ENCODE results near the gene IMMP2L. TPM values are rescaled to one million over a fixed set of nuclear protein-coding genes. Genes with fewer than 3 reads are reported as not detected.

The IMMP2L gene
- total RNA-seq, 2 donors from 2014 or later: 13.1 to 22.7 TPM

DNA sequence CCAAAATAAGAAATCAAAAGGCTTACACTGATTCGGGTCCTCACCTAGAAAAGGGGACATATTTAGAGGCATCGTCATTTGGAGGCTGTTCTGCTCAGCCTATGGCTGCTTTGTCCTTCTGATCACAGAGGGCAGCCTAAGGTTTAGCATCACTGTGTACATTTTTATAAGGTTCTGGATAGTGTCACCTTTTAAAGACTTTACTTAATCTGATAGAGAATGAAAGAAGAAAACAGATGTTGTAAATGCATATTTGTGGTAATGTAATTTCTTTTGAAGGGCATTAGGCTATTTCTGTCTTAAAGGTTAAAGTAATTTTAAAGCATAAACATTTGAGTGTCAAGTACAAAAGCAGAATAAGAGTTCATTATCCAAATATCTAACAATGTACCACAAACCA, 916.7 kb downstream of the IMMP2L start:
- TF ChIP-seq, protein P1, sequence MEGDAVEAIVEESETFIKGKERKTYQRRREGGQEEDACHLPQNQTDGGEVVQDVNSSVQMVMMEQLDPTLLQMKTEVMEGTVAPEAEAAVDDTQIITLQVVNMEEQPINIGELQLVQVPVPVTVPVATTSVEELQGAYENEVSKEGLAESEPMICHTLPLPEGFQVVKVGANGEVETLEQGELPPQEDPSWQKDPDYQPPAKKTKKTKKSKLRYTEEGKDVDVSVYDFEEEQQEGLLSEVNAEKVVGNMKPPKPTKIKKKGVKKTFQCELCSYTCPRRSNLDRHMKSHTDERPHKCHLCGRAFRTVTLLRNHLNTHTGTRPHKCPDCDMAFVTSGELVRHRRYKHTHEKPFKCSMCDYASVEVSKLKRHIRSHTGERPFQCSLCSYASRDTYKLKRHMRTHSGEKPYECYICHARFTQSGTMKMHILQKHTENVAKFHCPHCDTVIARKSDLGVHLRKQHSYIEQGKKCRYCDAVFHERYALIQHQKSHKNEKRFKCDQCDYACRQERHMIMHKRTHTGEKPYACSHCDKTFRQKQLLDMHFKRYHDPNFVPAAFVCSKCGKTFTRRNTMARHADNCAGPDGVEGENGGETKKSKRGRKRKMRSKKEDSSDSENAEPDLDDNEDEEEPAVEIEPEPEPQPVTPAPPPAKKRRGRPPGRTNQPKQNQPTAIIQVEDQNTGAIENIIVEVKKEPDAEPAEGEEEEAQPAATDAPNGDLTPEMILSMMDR (IDR thresholded peaks at IDR 0.05): no peak
- Histone ChIP-seq H3K27ac (no peak overlapping the region), H3K27me3 (replicated peaks; ENCODE audit: insufficient read depth) (no peaks in the 10 kb centered on the region), H3K4me1 (ENCODE audit: control insufficient read depth in 1 of 2, low read depth in 2 of 2) (no peaks in the 10 kb centered on the region), H3K9me3 (no peaks in the 10 kb centered on the region), H3K4me3 (no peak overlapping the region), H3K36me3 (no peaks in the 10 kb centered on the region)
- DNase-seq (ENCODE audit: low spot score) (no peak), ATAC-seq (ENCODE audit: insufficient number of reproducible peaks, low FRiP score, low read depth) (no peak)

DNA sequence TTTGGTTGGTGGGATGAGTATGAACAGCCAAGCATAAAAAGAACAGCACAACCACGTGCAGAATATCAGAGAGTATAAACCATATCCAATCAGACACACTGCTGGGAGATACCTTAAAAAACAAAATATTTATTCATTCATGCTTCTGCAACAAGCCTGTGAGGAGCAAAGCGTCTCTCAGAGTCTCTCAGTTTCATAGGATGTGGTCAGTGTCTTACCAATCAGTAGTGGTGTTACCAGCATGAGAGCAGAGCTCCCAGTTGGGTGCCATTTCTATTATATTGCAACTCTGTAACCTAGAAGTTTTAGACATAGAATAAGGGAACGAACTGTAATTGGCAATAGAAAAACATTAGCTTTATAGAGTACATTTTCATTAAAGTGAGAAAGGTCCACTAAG, 917.2 kb downstream of the IMMP2L start:
- Histone ChIP-seq H3K9me3 (no peaks in the 10 kb centered on the region), H3K27me3 (replicated peaks; ENCODE audit: insufficient read depth) (no peaks in the 10 kb centered on the region), H3K27ac (no peak overlapping the region), H3K4me3 (no peak overlapping the region), H3K36me3 (no peaks in the 10 kb centered on the region), H3K4me1 (ENCODE audit: control insufficient read depth in 1 of 2, low read depth in 2 of 2) (no peaks in the 10 kb centered on the region)
- TF ChIP-seq, protein P1 (IDR thresholded peaks at IDR 0.05): no peak
- no peak for ATAC-seq (ENCODE audit: insufficient number of reproducible peaks, low FRiP score, low read depth)
- DNase-seq (ENCODE audit: low spot score): no peak

DNA sequence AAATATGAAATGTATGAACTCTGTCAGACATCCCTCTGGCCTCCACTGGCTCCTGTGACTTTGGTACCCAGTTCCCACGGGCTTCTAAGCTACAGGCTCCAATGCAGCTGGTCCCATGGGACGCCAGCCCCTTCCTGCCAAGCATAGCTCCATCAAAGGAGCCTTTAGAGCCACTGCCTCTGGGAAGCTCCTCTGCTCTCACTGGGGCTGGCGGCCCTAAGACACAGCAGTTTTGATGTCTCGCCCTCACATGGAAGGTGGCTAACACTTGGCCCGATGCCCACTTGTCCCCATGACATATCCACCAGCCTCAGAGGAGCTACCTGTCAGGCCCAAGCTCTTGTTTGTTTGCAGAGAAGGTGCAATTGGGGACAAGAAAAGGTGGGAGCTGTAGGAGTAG, 925.0 kb downstream of the IMMP2L start:
- H3K4me1 ChIP-seq (ENCODE audit: control insufficient read depth in 1 of 2, low read depth in 2 of 2): no peaks in the 10 kb centered on the region
- H3K27me3 ChIP-seq (replicated peaks; ENCODE audit: insufficient read depth): no peaks in the 10 kb centered on the region
- ATAC-seq (ENCODE audit: insufficient number of reproducible peaks, low FRiP score, low read depth) (no peak), DNase-seq (ENCODE audit: low spot score) (no peak)
- H3K27ac ChIP-seq: no peak overlapping the region
- H3K9me3 ChIP-seq: peaks cover 5% of the 10 kb centered on the region
- no peak overlapping the region for H3K4me3 ChIP-seq
- H3K36me3 ChIP-seq: no peaks in the 10 kb centered on the region
- TF ChIP-seq, protein P1 (IDR thresholded peaks at IDR 0.05): no peak

DNA sequence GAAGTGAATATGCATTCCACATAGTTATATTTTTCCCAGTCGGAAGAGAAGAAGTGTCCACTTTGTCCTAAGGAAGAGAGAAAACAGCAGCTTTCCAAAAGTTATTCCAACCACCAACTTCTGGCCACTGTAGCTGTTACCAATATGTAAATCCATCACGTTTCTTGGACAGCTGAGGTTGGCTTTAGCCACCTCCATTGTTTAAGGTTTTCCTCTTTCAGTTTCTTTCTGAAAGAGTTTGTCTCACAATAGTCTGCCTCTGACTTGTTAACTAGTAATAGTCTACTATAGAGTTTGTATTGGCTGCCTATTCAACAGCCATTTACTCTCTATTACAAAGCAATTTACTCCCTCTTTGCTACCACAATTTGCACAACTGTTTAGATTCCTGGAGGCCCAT, 929.0 kb downstream of the IMMP2L start:
- no peak overlapping the region for H3K27ac ChIP-seq
- H3K36me3 ChIP-seq: no peaks in the 10 kb centered on the region
- DNase-seq (ENCODE audit: low spot score) (no peak), ATAC-seq (ENCODE audit: insufficient number of reproducible peaks, low FRiP score, low read depth) (no peak)
- H3K27me3 ChIP-seq (replicated peaks; ENCODE audit: insufficient read depth): no peaks in the 10 kb centered on the region
- TF ChIP-seq, protein P1 (IDR thresholded peaks at IDR 0.05): no peak
- no peaks in the 10 kb centered on the region for H3K4me1 ChIP-seq (ENCODE audit: control insufficient read depth in 1 of 2, low read depth in 2 of 2)
- H3K9me3 ChIP-seq: peaks cover 5% of the 10 kb centered on the region
- H3K4me3 ChIP-seq: no peak overlapping the region

DNA sequence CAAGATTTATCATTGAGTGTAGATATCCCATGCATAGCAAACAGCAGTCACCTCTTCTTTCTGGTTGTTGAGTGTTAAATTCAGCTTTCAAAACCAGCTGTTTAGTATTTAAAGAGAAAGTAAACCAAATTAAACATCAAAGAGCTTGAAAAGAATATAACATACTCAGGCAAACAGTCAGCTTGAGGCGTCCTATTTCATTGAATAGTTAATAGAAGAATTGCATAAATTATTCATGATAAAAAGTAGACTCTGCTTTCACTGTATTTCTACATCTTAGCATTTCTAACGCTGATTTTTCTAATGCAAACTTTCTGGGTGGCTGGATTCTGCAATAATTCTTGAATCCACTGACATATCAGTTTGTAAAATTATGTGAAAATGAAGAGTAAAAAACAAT, 935.9 kb downstream of the IMMP2L start:
- H3K27ac ChIP-seq: no peak overlapping the region
- no peaks in the 10 kb centered on the region for H3K27me3 ChIP-seq (replicated peaks; ENCODE audit: insufficient read depth)
- H3K36me3 ChIP-seq: no peaks in the 10 kb centered on the region
- ATAC-seq (ENCODE audit: insufficient number of reproducible peaks, low FRiP score, low read depth) (no peak), DNase-seq (ENCODE audit: low spot score) (no peak)
- no peak overlapping the region for H3K4me3 ChIP-seq
- H3K9me3 ChIP-seq: no peaks in the 10 kb centered on the region
- TF ChIP-seq, protein P1 (IDR thresholded peaks at IDR 0.05): no peak
- no peaks in the 10 kb centered on the region for H3K4me1 ChIP-seq (ENCODE audit: control insufficient read depth in 1 of 2, low read depth in 2 of 2)

Data from thoracic aorta (tissue), 2 donors.